GM12864 (cell line): ENCODE results near the gene TEX12.

Experiments
- DNase-seq: peaks from one replicate; pipeline ENCODE4 v3.0.0-alpha.2; 2011; ENCODE audit warnings: low read depth
- H3K4me3 ChIP-seq: 2 replicates; pipeline ENCODE4 v1.5.1; 2011; ENCODE audit warnings: mild to moderate bottlenecking, low read depth, low read length, control low read depth
- TF ChIP-seq, protein P1 (sequence below): IDR thresholded peaks from 2 replicates; pipeline ENCODE4 v1.5.1; 2011; ENCODE audit warnings: low read depth, mild to moderate bottlenecking, moderate library complexity, low read length, control low read depth, inconsistent platforms; ENCODE audit errors: missing control alignments

The TEX12 gene

DNA sequence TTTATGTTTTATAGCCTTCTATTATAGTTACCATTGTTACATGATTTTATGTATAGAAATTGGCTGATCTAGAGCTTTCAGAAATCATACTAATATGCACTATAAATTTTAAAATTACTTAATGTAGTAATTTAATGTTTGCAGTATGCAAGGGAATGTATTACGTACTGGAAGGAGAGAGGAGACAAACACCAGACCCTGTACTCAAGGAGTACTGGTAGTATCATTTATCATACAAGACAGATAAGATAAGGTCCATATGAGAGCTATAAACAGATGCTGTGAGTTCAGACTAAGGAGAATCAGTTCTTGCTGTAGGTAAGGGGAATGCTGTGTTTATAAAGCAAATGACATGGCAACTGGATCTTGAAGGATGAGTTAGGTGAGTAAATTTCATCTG is 8.9 kb downstream of the TEX12 start:
- H3K4me3 ChIP-seq = no peak overlapping the region
- TF ChIP-seq, protein P1, sequence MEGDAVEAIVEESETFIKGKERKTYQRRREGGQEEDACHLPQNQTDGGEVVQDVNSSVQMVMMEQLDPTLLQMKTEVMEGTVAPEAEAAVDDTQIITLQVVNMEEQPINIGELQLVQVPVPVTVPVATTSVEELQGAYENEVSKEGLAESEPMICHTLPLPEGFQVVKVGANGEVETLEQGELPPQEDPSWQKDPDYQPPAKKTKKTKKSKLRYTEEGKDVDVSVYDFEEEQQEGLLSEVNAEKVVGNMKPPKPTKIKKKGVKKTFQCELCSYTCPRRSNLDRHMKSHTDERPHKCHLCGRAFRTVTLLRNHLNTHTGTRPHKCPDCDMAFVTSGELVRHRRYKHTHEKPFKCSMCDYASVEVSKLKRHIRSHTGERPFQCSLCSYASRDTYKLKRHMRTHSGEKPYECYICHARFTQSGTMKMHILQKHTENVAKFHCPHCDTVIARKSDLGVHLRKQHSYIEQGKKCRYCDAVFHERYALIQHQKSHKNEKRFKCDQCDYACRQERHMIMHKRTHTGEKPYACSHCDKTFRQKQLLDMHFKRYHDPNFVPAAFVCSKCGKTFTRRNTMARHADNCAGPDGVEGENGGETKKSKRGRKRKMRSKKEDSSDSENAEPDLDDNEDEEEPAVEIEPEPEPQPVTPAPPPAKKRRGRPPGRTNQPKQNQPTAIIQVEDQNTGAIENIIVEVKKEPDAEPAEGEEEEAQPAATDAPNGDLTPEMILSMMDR = no peak
- DNase-seq = no peak

DNA sequence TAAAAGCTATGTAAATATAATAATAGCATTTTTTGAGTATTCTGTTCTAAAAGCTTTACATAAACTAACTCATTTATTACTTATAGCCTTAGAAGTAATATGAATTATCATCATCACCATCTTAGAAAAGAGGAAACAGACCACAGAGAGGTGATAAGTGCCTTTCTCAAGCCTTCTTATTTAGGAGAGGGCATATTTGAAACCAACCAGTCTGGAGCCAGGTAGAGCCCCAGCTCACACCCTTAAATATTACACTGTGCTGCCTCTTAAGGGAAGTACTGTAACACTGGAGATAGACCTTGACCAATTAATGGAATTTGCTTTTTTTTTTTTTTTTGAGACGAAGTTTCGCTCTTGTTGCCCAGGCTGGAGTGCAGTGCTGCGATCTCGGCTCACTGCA is 10.4 kb downstream of the TEX12 start:
- H3K4me3 ChIP-seq = no peak overlapping the region
- no peak for DNase-seq
- TF ChIP-seq, protein P1 = no peak

DNA sequence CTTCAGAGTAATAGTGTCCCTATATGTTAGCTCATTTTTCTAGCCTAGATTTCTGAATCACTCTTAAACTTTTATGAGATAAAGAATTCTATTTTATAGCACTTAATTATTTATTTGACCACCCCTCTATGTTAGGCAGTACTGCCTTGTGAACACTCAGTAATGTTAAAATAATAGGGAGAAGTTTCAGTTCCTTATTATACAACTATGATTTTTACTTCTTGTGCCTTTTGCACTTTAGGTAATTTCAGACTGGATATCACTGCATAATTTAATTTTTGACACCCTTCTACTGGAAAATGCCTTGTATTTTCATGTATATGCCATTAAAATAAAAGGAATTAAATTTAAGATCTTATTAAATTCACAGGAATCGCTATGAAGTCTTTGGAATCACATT is 11.3 kb downstream of the TEX12 start:
- TF ChIP-seq, protein P1 = no peak
- no peak for DNase-seq
- H3K4me3 ChIP-seq = no peak overlapping the region

DNA sequence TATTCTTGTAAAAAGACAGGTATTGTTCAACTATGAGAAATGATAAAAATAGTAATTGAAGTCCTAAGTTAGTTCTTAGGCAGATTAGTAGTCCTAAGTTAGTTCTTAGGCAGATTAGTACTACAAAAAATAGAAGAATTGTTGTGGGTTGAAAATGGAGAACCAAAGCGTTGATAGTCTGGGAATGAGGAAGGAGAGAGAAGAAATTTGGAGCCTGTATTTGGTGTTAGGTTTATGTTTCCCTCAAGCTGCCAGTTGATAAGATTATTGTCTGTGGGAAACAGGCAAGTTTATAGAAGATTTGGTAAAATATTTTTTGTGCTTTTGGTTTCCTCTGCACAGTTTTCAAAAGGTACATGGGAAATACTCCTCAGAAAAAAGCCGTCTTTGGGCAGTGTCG is 11.8 kb downstream of the TEX12 start:
- DNase-seq = no peak
- H3K4me3 ChIP-seq = no peak overlapping the region
- TF ChIP-seq, protein P1 = no peak

DNA sequence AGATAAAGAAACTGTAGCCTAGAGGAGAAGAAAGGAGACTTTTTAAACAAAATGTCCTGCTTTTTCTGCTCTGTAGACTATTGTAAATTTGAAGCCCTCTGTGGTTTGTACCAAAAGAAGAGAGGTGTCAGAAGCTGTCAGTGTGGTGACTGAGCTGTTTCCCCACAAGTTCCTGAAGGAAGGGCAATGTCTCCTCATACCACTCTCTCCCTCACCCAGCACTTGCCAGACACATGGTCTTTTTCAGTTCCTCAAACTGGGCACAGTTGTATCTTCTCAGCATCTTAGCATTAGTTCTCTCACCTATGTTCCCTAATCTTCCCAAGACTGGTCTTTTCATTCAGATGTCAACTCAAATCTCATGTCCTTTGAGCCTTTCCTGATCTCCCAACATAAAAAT is 12.4 kb downstream of the TEX12 start:
- no peak for DNase-seq
- TF ChIP-seq, protein P1 = no peak
- no peak overlapping the region for H3K4me3 ChIP-seq

DNA sequence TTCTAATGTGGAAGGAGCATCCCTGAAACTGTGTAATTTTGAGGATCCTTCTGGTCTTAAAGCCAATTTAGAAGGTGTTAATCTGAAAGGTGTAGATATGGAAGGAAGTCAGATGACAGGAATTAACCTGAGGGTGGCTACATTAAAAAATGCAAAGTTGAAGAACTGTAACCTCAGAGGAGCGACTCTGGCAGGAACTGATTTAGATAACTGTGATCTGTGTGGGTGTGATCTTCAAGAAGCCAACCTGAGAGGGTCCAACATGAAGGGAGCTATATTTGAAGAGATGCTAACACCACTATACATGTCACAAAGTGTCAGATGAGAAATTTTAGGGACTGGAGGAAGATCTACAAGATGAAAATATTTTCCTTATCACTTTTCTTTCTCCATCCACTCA is 15.7 kb downstream of the TEX12 start:
- TF ChIP-seq, protein P1 = no peak
- DNase-seq = no peak
- H3K4me3 ChIP-seq = no peak overlapping the region

DNA sequence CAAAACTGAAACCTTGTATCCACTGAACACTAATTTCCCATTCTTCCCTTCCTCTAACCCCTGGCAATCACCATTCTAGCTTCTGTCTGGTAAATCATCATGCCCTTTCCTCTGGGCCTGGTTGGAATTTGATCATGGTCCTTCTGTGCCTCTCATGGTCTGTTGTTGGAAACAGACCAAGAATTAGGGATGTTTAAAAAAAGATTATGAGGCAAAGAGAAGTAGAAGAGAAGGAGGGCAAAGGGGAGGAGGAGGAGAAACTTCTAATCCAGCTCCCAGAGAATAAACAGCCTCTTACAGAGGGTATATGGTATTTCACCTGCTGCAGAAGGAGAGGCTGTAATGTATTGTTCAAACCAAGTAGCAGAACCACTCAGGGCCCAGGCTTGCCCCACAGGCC is 18.7 kb downstream of the TEX12 start:
- TF ChIP-seq, protein P1 = no peak
- no peak for DNase-seq
- no peak overlapping the region for H3K4me3 ChIP-seq
